Neural progenitor cell (in vitro differentiated cells): ENCODE data around the gene SSBP4. TPM values are rescaled to one million over a fixed set of nuclear protein-coding genes. Genes with fewer than 3 reads are reported as not detected.

Source experiments
- DNase-seq: peaks from one replicate; pipeline ENCODE4 v3.0.0-alpha.2; 2016; ENCODE audit warnings: low spot score
- H2AFZ ChIP-seq: fragments of 200-600 bp; sonication (generic); replicated peaks from 2 replicates; pipeline ENCODE4 v1.6.1; 2016; ENCODE audit warnings: antibody characterized with exemption
- H3F3A ChIP-seq: fragments of 200-600 bp; sonication (generic); 2 replicates; pipeline ENCODE4 v1.6.1; 2016; ENCODE audit warnings: antibody characterized with exemption, low read depth
- H3K27ac ChIP-seq: fragments of 200-600 bp; sonication (generic); 2 replicates; pipeline ENCODE4 v1.5.1; 2016; ENCODE audit warnings: mild to moderate bottlenecking
- H3K27me3 ChIP-seq: fragments of 200-600 bp; sonication (generic); 2 replicates; pipeline ENCODE4 v1.6.1; 2016; ENCODE audit warnings: mild to moderate bottlenecking, moderate library complexity
- H3K36me3 ChIP-seq: fragments of 200-600 bp; sonication (generic); 2 replicates; pipeline ENCODE4 v1.5.1; 2016
- H3K4me1 ChIP-seq: fragments of 200-600 bp; sonication (generic); 2 replicates; pipeline ENCODE4 v1.6.1; 2016; ENCODE audit warnings: mixed run types
- H3K4me2 ChIP-seq: fragments of 200-600 bp; sonication (generic); 2 replicates; pipeline ENCODE4 v1.6.1; 2016
- H3K4me3 ChIP-seq: fragments of 200-600 bp; sonication (generic); 2 replicates; pipeline ENCODE4 v1.5.1; 2016
- H3K79me2 ChIP-seq: fragments of 200-600 bp; sonication (generic); 2 replicates; pipeline ENCODE4 v1.6.1; 2016; ENCODE audit warnings: low read depth
- H3K9ac ChIP-seq: fragments of 200-600 bp; sonication (generic); 2 replicates; pipeline ENCODE4 v1.6.1; 2016
- H3K9me3 ChIP-seq: fragments of 200-600 bp; sonication (generic); 2 replicates; pipeline ENCODE4 v1.5.1; 2016; ENCODE audit warnings: low read depth
- H4K20me1 ChIP-seq: fragments of 200-600 bp; sonication (generic); 2 replicates; pipeline ENCODE4 v1.6.1; 2016; ENCODE audit warnings: low read depth
- H3K27ac Mint-ChIP-seq: 3 replicates; pipeline ENCODE4 v1.8.0; 2021; ENCODE audit warnings: mixed read lengths
- H3K27me3 Mint-ChIP-seq: 2 replicates; pipeline ENCODE4 v1.8.0; 2022; ENCODE audit warnings: low read depth, mild to moderate bottlenecking, inconsistent platforms, moderate library complexity, mixed read lengths; ENCODE audit not compliant: insufficient read depth
- H3K36me3 Mint-ChIP-seq: 3 replicates; pipeline ENCODE4 v1.8.0; 2021; ENCODE audit warnings: mixed read lengths
- H3K4me1 Mint-ChIP-seq: 3 replicates; pipeline ENCODE4 v1.8.0; 2021; ENCODE audit warnings: mixed read lengths
- H3K4me3 Mint-ChIP-seq: 3 replicates; pipeline ENCODE4 v1.8.0; 2021; ENCODE audit warnings: mild to moderate bottlenecking, moderate library complexity, mixed read lengths
- H3K9me3 Mint-ChIP-seq: 3 replicates; pipeline ENCODE4 v1.8.0; 2020; ENCODE audit warnings: mixed read lengths
- EZH2 ChIP-seq: fragments of 200-600 bp; sonication (generic); IDR thresholded peaks from 2 replicates; pipeline ENCODE4 v1.6.1; 2017; ENCODE audit warnings: antibody characterized with exemption, mild to moderate bottlenecking, moderate library complexity
- EZH2phosphoT487 ChIP-seq: fragments of 200-600 bp; sonication (generic); IDR thresholded peaks from 2 replicates; pipeline ENCODE4 v1.6.1; 2017; ENCODE audit warnings: antibody characterized with exemption
- total RNA-seq: library from RNA; depleted of rRNA; stranded (reverse); fragments of >200 nt; gene quantifications from 2 replicates; pipeline ENCODE4 v1.2.3, GENCODE V29; 2015; ENCODE audit warnings: low replicate concordance
- TF ChIP-seq, protein P1 (sequence below): fragments of 200-600 bp; sonication (generic); IDR thresholded peaks from 2 replicates; pipeline ENCODE4 v1.5.1; 2017; ENCODE audit warnings: antibody characterized with exemption, mild to moderate bottlenecking

The SSBP4 gene
- total RNA-seq, 1 donor from 2014 or later: 21.1 TPM

DNA sequence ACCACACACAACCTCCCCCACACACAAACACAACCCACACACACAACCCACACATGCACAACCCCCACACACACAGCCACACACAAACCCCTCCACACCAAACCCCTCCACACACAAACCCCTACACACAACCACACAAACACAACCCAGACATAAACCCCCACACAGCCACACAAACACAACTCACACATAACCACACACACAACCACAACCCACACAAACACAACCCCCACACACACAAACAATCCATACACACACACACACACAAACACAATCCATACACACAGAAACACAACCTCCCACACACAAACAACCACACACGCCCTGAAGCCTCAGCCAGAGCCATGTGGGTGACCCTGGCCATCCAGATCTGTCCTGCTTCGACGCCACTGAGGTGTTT is 48.8 kb downstream of the SSBP4 start:
- Histone ChIP-seq H3K36me3 (no peaks in the 10 kb centered on the region), H3K4me1 (no peaks in the 10 kb centered on the region), H3K4me3 (no peak overlapping the region), H4K20me1 (peaks cover 43% of the 10 kb centered on the region), H3K27ac (no peak overlapping the region), H3K27me3 (no peaks in the 10 kb centered on the region), H2AFZ (no peak overlapping the region), H3K4me2 (no peak overlapping the region), H3F3A (no peaks in the 10 kb centered on the region), H3K79me2 (peaks cover 3% of the 10 kb centered on the region), H3K9ac (no peak overlapping the region), H3K9me3 (no peaks in the 10 kb centered on the region)
- Mint-ChIP-seq H3K4me1 (peaks cover 7% of the 10 kb centered on the region), H3K9me3 (no peaks in the 10 kb centered on the region), H3K27ac (no peak overlapping the region), H3K27me3 (no peaks in the 10 kb centered on the region), H3K4me3 (no peak overlapping the region), H3K36me3 (peaks cover 2% of the 10 kb centered on the region)
- TF ChIP-seq EZH2phosphoT487 (no peak), EZH2 (no peak)
- TF ChIP-seq, protein P1, sequence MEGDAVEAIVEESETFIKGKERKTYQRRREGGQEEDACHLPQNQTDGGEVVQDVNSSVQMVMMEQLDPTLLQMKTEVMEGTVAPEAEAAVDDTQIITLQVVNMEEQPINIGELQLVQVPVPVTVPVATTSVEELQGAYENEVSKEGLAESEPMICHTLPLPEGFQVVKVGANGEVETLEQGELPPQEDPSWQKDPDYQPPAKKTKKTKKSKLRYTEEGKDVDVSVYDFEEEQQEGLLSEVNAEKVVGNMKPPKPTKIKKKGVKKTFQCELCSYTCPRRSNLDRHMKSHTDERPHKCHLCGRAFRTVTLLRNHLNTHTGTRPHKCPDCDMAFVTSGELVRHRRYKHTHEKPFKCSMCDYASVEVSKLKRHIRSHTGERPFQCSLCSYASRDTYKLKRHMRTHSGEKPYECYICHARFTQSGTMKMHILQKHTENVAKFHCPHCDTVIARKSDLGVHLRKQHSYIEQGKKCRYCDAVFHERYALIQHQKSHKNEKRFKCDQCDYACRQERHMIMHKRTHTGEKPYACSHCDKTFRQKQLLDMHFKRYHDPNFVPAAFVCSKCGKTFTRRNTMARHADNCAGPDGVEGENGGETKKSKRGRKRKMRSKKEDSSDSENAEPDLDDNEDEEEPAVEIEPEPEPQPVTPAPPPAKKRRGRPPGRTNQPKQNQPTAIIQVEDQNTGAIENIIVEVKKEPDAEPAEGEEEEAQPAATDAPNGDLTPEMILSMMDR: no peak
- DNase-seq: no peak

DNA sequence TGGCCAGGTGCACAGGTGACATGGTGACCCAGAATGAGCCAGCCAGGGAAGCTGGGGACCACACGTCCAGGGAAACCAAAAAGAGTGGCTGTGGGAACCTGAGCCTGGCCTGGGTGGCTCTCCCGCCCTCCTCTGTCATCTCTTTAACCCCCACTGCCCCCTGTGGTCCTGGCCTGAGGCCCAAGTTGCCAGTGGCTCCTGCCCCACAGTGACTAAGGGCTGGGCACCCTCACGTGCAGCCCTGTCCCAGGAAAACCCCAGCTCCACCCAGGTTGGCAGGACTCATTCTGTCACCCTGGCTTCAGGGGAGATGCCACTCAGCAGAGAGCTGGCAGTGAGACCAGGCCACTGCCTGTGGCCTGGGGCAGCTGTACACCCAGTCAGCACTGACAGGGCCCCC is 49.3 kb downstream of the SSBP4 start:
- DNase-seq: no peak
- Histone ChIP-seq H3K27ac (no peak overlapping the region), H3K9ac (no peak overlapping the region), H4K20me1 (peaks cover 43% of the 10 kb centered on the region), H3K36me3 (no peaks in the 10 kb centered on the region), H2AFZ (no peak overlapping the region), H3K4me1 (no peaks in the 10 kb centered on the region), H3K9me3 (no peaks in the 10 kb centered on the region), H3F3A (no peaks in the 10 kb centered on the region), H3K4me3 (no peak overlapping the region), H3K79me2 (peaks cover 3% of the 10 kb centered on the region), H3K4me2 (no peak overlapping the region), H3K27me3 (no peaks in the 10 kb centered on the region)
- TF ChIP-seq EZH2: no peak
- no peak for TF ChIP-seq EZH2phosphoT487
- TF ChIP-seq, protein P1: no peak
- peaks cover 2% of the 10 kb centered on the region for H3K36me3 Mint-ChIP-seq
- peaks cover 7% of the 10 kb centered on the region for H3K4me1 Mint-ChIP-seq
- H3K27ac Mint-ChIP-seq: no peak overlapping the region
- no peak overlapping the region for H3K4me3 Mint-ChIP-seq
- no peaks in the 10 kb centered on the region for H3K27me3 Mint-ChIP-seq
- H3K9me3 Mint-ChIP-seq: no peaks in the 10 kb centered on the region

DNA sequence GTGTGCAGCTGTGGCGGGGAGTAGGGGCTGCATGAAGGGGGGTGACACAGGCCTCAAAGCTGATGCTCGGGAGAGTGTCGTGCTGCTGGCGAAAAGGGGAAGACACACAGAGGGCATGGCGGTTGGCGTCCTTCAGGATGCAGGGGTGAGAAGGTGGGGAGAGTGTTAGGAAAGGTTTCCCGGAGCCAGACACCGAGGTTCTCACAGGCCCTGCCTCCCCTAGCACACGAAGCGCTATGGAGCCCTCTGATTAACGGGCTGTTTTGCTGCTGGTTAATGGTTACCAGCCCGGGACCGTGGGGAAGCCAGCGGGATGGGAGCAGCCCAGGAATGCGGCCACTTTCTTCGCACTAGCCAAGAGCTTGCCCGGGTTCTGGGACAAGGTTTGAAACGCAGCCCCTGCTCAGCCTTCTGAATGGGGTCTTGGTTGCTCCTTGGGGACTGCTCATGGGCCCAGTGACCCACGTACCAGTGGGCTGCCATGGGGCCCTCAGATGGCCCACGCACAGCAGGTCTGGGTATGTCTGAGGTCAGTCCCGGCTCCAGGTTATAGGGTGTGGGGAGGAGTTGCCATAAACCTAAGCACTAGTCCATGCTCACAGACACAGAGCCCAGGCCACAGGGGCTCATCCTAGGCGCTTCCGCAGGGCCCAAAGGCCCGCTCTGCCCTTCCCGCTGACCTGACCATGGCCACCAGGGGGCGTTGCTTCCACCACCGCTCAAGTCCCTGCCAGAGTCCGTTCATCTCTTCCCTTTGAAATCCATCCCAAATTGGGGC is 50.1 kb downstream of the SSBP4 start:
- Mint-ChIP-seq H3K4me3 (no peak overlapping the region), H3K36me3 (peaks cover 1% of the 10 kb centered on the region), H3K4me1 (peaks cover 6% of the 10 kb centered on the region), H3K9me3 (no peaks in the 10 kb centered on the region), H3K27ac (no peak overlapping the region), H3K27me3 (no peaks in the 10 kb centered on the region)
- no peaks in the 10 kb centered on the region for H3F3A ChIP-seq
- peak; percentile 82 for DNase-seq
- no peak overlapping the region for H3K4me2 ChIP-seq
- no peak overlapping the region for H3K27ac ChIP-seq
- no peaks in the 10 kb centered on the region for H3K27me3 ChIP-seq
- H3K9me3 ChIP-seq: no peaks in the 10 kb centered on the region
- H2AFZ ChIP-seq: no peak overlapping the region
- no peak overlapping the region for H3K4me3 ChIP-seq
- H3K9ac ChIP-seq: no peak overlapping the region
- no peaks in the 10 kb centered on the region for H3K4me1 ChIP-seq
- peaks cover 49% of the 10 kb centered on the region for H4K20me1 ChIP-seq
- no peaks in the 10 kb centered on the region for H3K36me3 ChIP-seq
- TF ChIP-seq, protein P1: peak; percentile 80
- TF ChIP-seq EZH2phosphoT487: no peak
- TF ChIP-seq EZH2: no peak
- peaks cover 3% of the 10 kb centered on the region for H3K79me2 ChIP-seq
